Neural crest cell (in vitro differentiated cells): ENCODE measurements around the gene ANKRD29. TPM values are rescaled to one million over a fixed set of nuclear protein-coding genes. Genes with fewer than 3 reads are reported as not detected.

Experiments used
- DNase-seq: peaks from one replicate; pipeline ENCODE4 v3.0.0; 2021; ENCODE audit warnings: low read depth, mixed read lengths, low spot score
- H3K27ac Mint-ChIP-seq: one replicate; pipeline ENCODE4 v1.8.0; 2021; ENCODE audit warnings: mild to moderate bottlenecking, mixed read lengths; ENCODE audit not compliant: unreplicated experiment
- H3K27me3 Mint-ChIP-seq: 2 replicates; pipeline ENCODE4 v1.8.0; 2021; ENCODE audit warnings: low read depth, mild to moderate bottlenecking, mixed read lengths
- H3K36me3 Mint-ChIP-seq: 2 replicates; pipeline ENCODE4 v1.8.0; 2021; ENCODE audit warnings: low read depth, mild to moderate bottlenecking, mixed read lengths
- H3K4me1 Mint-ChIP-seq: 2 replicates; pipeline ENCODE4 v1.8.0; 2021; ENCODE audit warnings: mixed read lengths
- H3K4me3 Mint-ChIP-seq: one replicate; pipeline ENCODE4 v1.8.0; 2021; ENCODE audit warnings: mild to moderate bottlenecking, mixed read lengths
- H3K9me3 Mint-ChIP-seq: 2 replicates; pipeline ENCODE4 v1.8.0; 2021; ENCODE audit warnings: mixed read lengths
- CTCF ChIP-seq: fragments of 200-600 bp; sonication (generic); conservative IDR thresholded peaks from 2 replicates; pipeline ENCODE4 v1.5.0; 2021; ENCODE audit warnings: antibody characterized with exemption, mild to moderate bottlenecking
- long read RNA-seq: library from polyadenylated mRNA; unstranded; transcript quantifications from one replicate; pipeline ENCODE4 v2.0.0, GENCODE V29; 2020
- total RNA-seq: library from RNA; stranded (reverse); gene quantifications from 2 replicates; pipeline ENCODE4 v1.2.1, GENCODE V29; 2021

ANKRD29 gene
- 0.61 and 0.96 TPM in 2 replicates for total RNA-seq
- long read RNA-seq, result 0 reads

GRCh38 chr18:23662309-23663263, at the start of gene ANKRD29:
ANKRD29 (minus strand) TSS chr18:23662911; CDS start chr18:23662730, 181 bp downstream.
- peak; percentile 23 for DNase-seq
- Mint-ChIP-seq H3K4me3 (peak within 1 kb of the TSS; percentile 87), H3K27ac (no peak within 1 kb of the TSS), H3K27me3 (peaks cover 84% of the 10 kb centered on the region), H3K36me3 (no peaks in the 10 kb centered on the region), H3K9me3 (no peaks in the 10 kb centered on the region), H3K4me1 (peaks cover 8% of the 10 kb centered on the region)
- TF ChIP-seq CTCF, result no peak

- no peak for DNase-seq
- Mint-ChIP-seq H3K4me1 (no peaks in the 10 kb centered on the region), H3K9me3 (peaks cover 3% of the 10 kb centered on the region), H3K27me3 (no peaks in the 10 kb centered on the region), H3K4me3 (no peak overlapping the region), H3K27ac (no peak overlapping the region), H3K36me3 (no peaks in the 10 kb centered on the region)
- no peak for TF ChIP-seq CTCF
These were observed 49.7 kb upstream of the ANKRD29 start for GRCh38 chr18:23712445-23712844.

- DNase-seq, result no peak
- Mint-ChIP-seq H3K9me3 (peaks cover 3% of the 10 kb centered on the region), H3K27ac (no peak overlapping the region), H3K36me3 (no peaks in the 10 kb centered on the region), H3K4me3 (no peak overlapping the region), H3K4me1 (no peaks in the 10 kb centered on the region), H3K27me3 (no peaks in the 10 kb centered on the region)
- no peak for TF ChIP-seq CTCF
These were observed 48.7 kb upstream of the ANKRD29 start for GRCh38 chr18:23711426-23711825.

GRCh38 chr18:23710946-23711345, 48.2 kb upstream of the ANKRD29 start:
- Mint-ChIP-seq H3K9me3 (peaks cover 3% of the 10 kb centered on the region), H3K4me3 (no peak overlapping the region), H3K36me3 (no peaks in the 10 kb centered on the region), H3K4me1 (no peaks in the 10 kb centered on the region), H3K27me3 (no peaks in the 10 kb centered on the region), H3K27ac (no peak overlapping the region)
- no peak for TF ChIP-seq CTCF
- DNase-seq, result no peak

GRCh38 chr18:23710068-23710527, 47.4 kb upstream of the ANKRD29 start:
- H3K27me3 Mint-ChIP-seq, result peaks cover 1% of the 10 kb centered on the region
- H3K4me1 Mint-ChIP-seq, result no peaks in the 10 kb centered on the region
- no peak for TF ChIP-seq CTCF
- H3K27ac Mint-ChIP-seq, result no peak overlapping the region
- H3K9me3 Mint-ChIP-seq, result peaks cover 3% of the 10 kb centered on the region
- no peak for DNase-seq
- no peak overlapping the region for H3K4me3 Mint-ChIP-seq
- no peaks in the 10 kb centered on the region for H3K36me3 Mint-ChIP-seq
